GM12878 (cell line): ENCODE measurements around the gene PRR5L. TPM values are rescaled to one million over a fixed set of nuclear protein-coding genes. Genes with fewer than 3 reads are reported as not detected.

Source experiments
- ATAC-seq: fragments of 200-7000 bp; cut with Tn5 transposase; 3 replicates; pipeline ENCODE4 v1.9.1; 2020; ENCODE audit warnings: mild to moderate bottlenecking, moderate library complexity
- BruUV-seq: library from RNA; stranded (reverse); fragments of 400-500 nt; replicated peaks from 2 replicates; lab custom pipeline; 2021; lab: Mats Ljungman, UMichigan
- CTCF ChIA-PET: fragments of 300-600 bp; sonication (Branson Sonifier 250); formaldehyde crosslinking; extraction: SDS; loops from one replicate; lab custom pipeline; 2021; ENCODE audit warnings: inconsistent platforms; lab: Yijun Ruan, JAX
- POLR2A ChIA-PET: fragments of 350-600 bp; formaldehyde crosslinking; extraction: SDS; loops from one replicate; lab custom pipeline; 2021; ENCODE audit warnings: inconsistent platforms; lab: Charles Lee
- RAD21 ChIA-PET: fragments of 300-600 bp; sonication (Branson Sonifier 250); formaldehyde crosslinking; loops from one replicate; lab custom pipeline; 2023; ENCODE audit warnings: antibody characterized with exemption; ENCODE audit not compliant: unreplicated experiment; lab: Charles Lee
- SMC1A ChIA-PET: fragments of 300-600 bp; sonication (Branson Sonifier 250); formaldehyde crosslinking; loops from one replicate; lab custom pipeline; 2023; ENCODE audit not compliant: unreplicated experiment, uncharacterized antibody; lab: Charles Lee
- DNase-seq: peaks from one replicate; pipeline ENCODE4 v3.0.0-alpha.2; 2011; ENCODE audit warnings: low read depth, low spot score
- FAIRE-seq: peaks from 3 replicates; lab custom pipeline; 2011; peaks lifted over from hg19 to GRCh38; lab: Jason Lieb, UNC
- H2AFZ ChIP-seq: 2 replicates; pipeline ENCODE4 v1.6.0; 2011; ENCODE audit warnings: low read depth, low read length, control low read depth; ENCODE audit not compliant: control insufficient read depth
- H3K27ac ChIP-seq: 2 replicates; pipeline ENCODE4 v1.5.1; 2011; ENCODE audit warnings: control low read depth; ENCODE audit not compliant: control insufficient read depth, insufficient read depth
- H3K27me3 ChIP-seq, 2 experiments: replicated peaks in 1 of 2; 2 replicates each; pipeline versions ENCODE4 v1.6.0 to v1.6.1; 2011; ENCODE audit warnings: low read length in 1 of 2; ENCODE audit not compliant: control insufficient read depth in 2 of 2, insufficient read depth in 2 of 2
- H3K36me3 ChIP-seq, 2 experiments: 2 replicates each; pipeline ENCODE4 v1.5.1; 2011; ENCODE audit warnings: low read length in 1 of 2; ENCODE audit not compliant: control insufficient read depth in 2 of 2, insufficient read depth in 2 of 2
- H3K4me1 ChIP-seq: 2 replicates; pipeline ENCODE4 v1.6.1; 2011; ENCODE audit warnings: mild to moderate bottlenecking, low read length, moderate library complexity, mixed read lengths; ENCODE audit not compliant: control insufficient read depth, insufficient read depth
- H3K4me2 ChIP-seq: 2 replicates; pipeline ENCODE4 v1.6.0; 2011; ENCODE audit warnings: control low read depth; ENCODE audit not compliant: control insufficient read depth, insufficient read depth
- H3K4me3 ChIP-seq: fragments of 200-600 bp; sonication (generic); 2 replicates; pipeline ENCODE4 v1.5.1; 2016
- H3K79me2 ChIP-seq: 2 replicates; pipeline ENCODE4 v1.6.0; 2011; ENCODE audit warnings: low read length; ENCODE audit not compliant: control insufficient read depth, insufficient read depth
- H3K9ac ChIP-seq: 2 replicates; pipeline ENCODE4 v1.8.0; 2011; ENCODE audit warnings: low read length, control low read depth, mixed read lengths; ENCODE audit not compliant: control insufficient read depth, insufficient read depth
- H3K9me3 ChIP-seq: replicated peaks from 3 replicates; pipeline ENCODE4 v1.5.1; 2011; ENCODE audit warnings: mild to moderate bottlenecking, low read length; ENCODE audit not compliant: control insufficient read depth, insufficient read depth
- H4K20me1 ChIP-seq: 2 replicates; pipeline ENCODE4 v1.6.0; 2011; ENCODE audit not compliant: control insufficient read depth, insufficient read depth
- ATF7 ChIP-seq: fragments of 450-650 bp; IDR thresholded peaks from 2 replicates; pipeline ENCODE4 v1.6.1; 2016; ENCODE audit warnings: low read depth, mild to moderate bottlenecking
- BRCA1 ChIP-seq: IDR thresholded peaks from 2 replicates; pipeline ENCODE4 v1.6.1; 2011; ENCODE audit warnings: low read depth, low read length, improper control_type of control experiment
- CBX3 ChIP-seq: fragments of 200-600 bp; sonication (generic); IDR thresholded peaks from 2 replicates; pipeline ENCODE4 v1.6.1; 2016; ENCODE audit warnings: low read depth, borderline replicate concordance
- IKZF2 ChIP-seq, 2 experiments: fragments of 450-650 bp; IDR thresholded peaks; 2 replicates each; pipeline ENCODE4 v1.6.1; 2017; ENCODE audit warnings: mild to moderate bottlenecking in 2 of 2, moderate library complexity in 2 of 2
- JUND ChIP-seq: IDR thresholded peaks from 2 replicates; pipeline ENCODE4 v1.6.1; 2012; ENCODE audit warnings: low read depth, mild to moderate bottlenecking, low read length, improper control_type of control experiment, moderate library complexity
- KLF5 ChIP-seq: fragments of 450-650 bp; IDR thresholded peaks from 2 replicates; pipeline ENCODE4 v1.6.1; 2014; ENCODE audit warnings: mild to moderate bottlenecking; ENCODE audit not compliant: partially characterized antibody
- MTA3 ChIP-seq: IDR thresholded peaks from 2 replicates; pipeline ENCODE4 v1.6.1; 2012; ENCODE audit warnings: low read length, inconsistent platforms, borderline replicate concordance
- RAD21 ChIP-seq: IDR thresholded peaks from 2 replicates; pipeline ENCODE4 v1.6.1; 2011; ENCODE audit warnings: mild to moderate bottlenecking, low read depth, low read length, moderate library complexity; ENCODE audit not compliant: insufficient read depth
- SMC3 ChIP-seq: IDR thresholded peaks from 2 replicates; pipeline ENCODE4 v1.6.1; 2011; ENCODE audit warnings: low read length, improper control_type of control experiment, borderline replicate concordance
- YY1 ChIP-seq: IDR thresholded peaks from 2 replicates; pipeline ENCODE4 v1.6.1; 2011; ENCODE audit warnings: low read depth, mild to moderate bottlenecking, low read length
- WGBS: methylation state at CpG from one replicate; pipeline ENCODE4 v1.1.6; 2016; ENCODE audit warnings: low lambda C conversion rate; ENCODE audit not compliant: insufficient replicate concordance, insufficient coverage; ENCODE audit errors: missing lambda C conversion rate; 5-methylcytosine and 5-hydroxymethylcytosine counted together
- in situ Hi-C: fragments of 300-500 bp; cut with MboI; formaldehyde crosslinking; loops from 9 replicates; pipeline ENCODE4 v1.14.3; 2018; ENCODE audit warnings: mixed read lengths
- intact Hi-C: fragments of 100-400 bp; cut with micrococcal nuclease; formaldehyde crosslinking; loops from one replicate; pipeline ENCODE4 v1.14.2; 2022; ENCODE audit not compliant: unreplicated experiment
- polyA plus RNA-seq, 11 experiments: library from polyadenylated mRNA; depleted of rRNA in 4 of 11; unstranded in 6 of 11; stranded (reverse) in 5 of 11; fragments of >200 nt; fragmentation: Nextera tagmentation in 4 of 11; fragmentation: Illumina TruSeq in 1 of 11; extraction: Ambion mirVana in 4 of 11; extraction: Trizol in 1 of 11; gene quantifications; 1 replicate in 1 of 11; 2 replicates in 10 of 11; pipeline versions ENCODE4 v1.2.1 to v1.2.3, GENCODE V29; 2011 to 2016; ENCODE audit warnings: inconsistent platforms in 2 of 11, missing spikeins in 2 of 11, low read depth in 1 of 11
- total RNA-seq, 4 experiments: library from RNA; depleted of rRNA in 3 of 4; stranded (reverse); fragments of >200 nt in 3 of 4; fragmentation: Illumina TruSeq in 1 of 4; extraction: Trizol in 1 of 4; gene quantifications; 2 replicates each; pipeline versions ENCODE4 v1.2.1 to v1.2.3, GENCODE V29; 2013 to 2021
- TF ChIP-seq, protein P1 (sequence below): IDR thresholded peaks from 2 replicates; pipeline ENCODE4 v1.6.1; 2012; ENCODE audit warnings: low read length, inconsistent platforms
- TF ChIP-seq, protein P2 (sequence below): IDR thresholded peaks from 2 replicates; pipeline ENCODE4 v1.6.1; 2011; ENCODE audit warnings: low read depth, low read length, improper control_type of control experiment, borderline replicate concordance
- TF ChIP-seq, protein P3 (sequence below): IDR thresholded peaks from 2 replicates; pipeline ENCODE4 v1.6.1; 2011; ENCODE audit warnings: mild to moderate bottlenecking, low read depth, low read length, moderate library complexity; ENCODE audit not compliant: insufficient replicate concordance
- TF ChIP-seq, protein P4 (sequence below), 3 experiments: IDR thresholded peaks in 2 of 3; conservative IDR thresholded peaks in 1 of 3; 2 replicates each; pipeline ENCODE4 v1.5.1; 2011; ENCODE audit warnings: low read depth in 3 of 3, low read length in 3 of 3, mild to moderate bottlenecking in 3 of 3, control low read depth in 2 of 3, moderate library complexity in 2 of 3, inconsistent platforms in 1 of 3, mixed read lengths in 1 of 3; ENCODE audit not compliant: control insufficient read depth in 2 of 3, insufficient read depth in 1 of 3; ENCODE audit errors: extremely low read depth in 1 of 3

The PRR5L gene
- total and polyA plus RNA-seq, 10 of the 15 experiments (the other 5 are each of a cell fraction or from before 2014, with no cell fraction given), result 0.11 to 4.2 (median 0.67) TPM; not detected in 1

DNA sequence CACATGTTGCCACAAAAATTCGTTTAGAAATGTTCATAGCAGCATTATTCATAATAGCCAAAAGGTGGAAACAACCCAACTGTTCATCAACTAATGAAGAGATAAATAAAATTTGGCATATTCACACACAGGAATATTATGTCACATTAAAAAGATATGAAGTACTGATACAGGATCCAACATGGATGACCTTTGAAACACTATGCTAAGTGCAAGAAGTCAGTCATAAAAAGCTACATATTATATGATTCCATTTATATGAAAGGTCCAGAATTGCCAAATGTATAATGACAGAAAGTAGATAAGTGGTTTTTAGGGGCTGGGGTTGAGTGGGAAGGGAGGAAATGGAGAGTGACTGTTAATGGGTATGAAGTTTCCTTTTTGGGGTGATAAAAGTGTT lies 9.0 kb downstream of the PRR5L start (continued):
- TF ChIP-seq, protein P1, sequence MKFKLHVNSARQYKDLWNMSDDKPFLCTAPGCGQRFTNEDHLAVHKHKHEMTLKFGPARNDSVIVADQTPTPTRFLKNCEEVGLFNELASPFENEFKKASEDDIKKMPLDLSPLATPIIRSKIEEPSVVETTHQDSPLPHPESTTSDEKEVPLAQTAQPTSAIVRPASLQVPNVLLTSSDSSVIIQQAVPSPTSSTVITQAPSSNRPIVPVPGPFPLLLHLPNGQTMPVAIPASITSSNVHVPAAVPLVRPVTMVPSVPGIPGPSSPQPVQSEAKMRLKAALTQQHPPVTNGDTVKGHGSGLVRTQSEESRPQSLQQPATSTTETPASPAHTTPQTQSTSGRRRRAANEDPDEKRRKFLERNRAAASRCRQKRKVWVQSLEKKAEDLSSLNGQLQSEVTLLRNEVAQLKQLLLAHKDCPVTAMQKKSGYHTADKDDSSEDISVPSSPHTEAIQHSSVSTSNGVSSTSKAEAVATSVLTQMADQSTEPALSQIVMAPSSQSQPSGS, result no peak
- TF ChIP-seq, protein P2, sequence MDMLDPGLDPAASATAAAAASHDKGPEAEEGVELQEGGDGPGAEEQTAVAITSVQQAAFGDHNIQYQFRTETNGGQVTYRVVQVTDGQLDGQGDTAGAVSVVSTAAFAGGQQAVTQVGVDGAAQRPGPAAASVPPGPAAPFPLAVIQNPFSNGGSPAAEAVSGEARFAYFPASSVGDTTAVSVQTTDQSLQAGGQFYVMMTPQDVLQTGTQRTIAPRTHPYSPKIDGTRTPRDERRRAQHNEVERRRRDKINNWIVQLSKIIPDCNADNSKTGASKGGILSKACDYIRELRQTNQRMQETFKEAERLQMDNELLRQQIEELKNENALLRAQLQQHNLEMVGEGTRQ, result no peak
- no peak for TF ChIP-seq MTA3
- no peak for TF ChIP-seq JUND

DNA sequence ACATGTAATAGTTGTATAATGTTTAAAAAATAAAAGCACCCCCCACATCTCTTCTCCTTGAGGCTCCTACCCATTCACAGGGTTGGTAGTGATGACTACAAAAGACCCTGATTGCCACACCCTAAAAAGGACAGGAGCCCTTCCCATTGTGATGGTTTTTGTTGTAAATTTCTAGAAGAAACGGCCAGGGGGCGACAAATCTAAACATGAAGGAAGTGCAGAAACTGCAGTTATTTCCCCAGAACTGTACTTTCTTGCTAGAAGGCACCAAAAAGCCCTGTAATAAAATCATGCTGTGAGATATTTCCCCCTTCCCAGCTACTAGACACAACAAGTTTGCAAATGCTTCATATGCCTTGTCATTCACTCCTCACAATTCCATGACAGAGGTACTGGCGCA lies 10.8 kb downstream of the PRR5L start:
- ChIA-PET RAD21 (interaction anchor here (0.6 to 1.3 kb wide), 5 partner anchors 14 to 186 kb away, joined by 3 to 29 read pairs (median 4); no protein-coding TSS in a partner anchor), CTCF (interaction anchor here (0.7 to 1.3 kb wide), 17 partner anchors 10 to 202 kb away, joined by 3 to 35 read pairs (median 4); no protein-coding TSS in a partner anchor), POLR2A (interaction anchor here (0.7 kb wide), 1 partner anchor 172 kb away, joined by 3 read pairs; no protein-coding TSS in a partner anchor), SMC1A (interaction anchor here (0.7 to 3.3 kb wide), 11 partner anchors 10 to 191 kb away, joined by 3 to 44 read pairs (median 4); no protein-coding TSS in a partner anchor)
- BruUV-seq, result no TSS peak
- peak; percentile 79 for ATAC-seq
- Histone ChIP-seq H3K9ac (no peak overlapping the region), H4K20me1 (no peaks in the 10 kb centered on the region), H3K27ac (no peak overlapping the region), H3K4me2 (no peak overlapping the region), H3K36me3 (no peaks in the 10 kb centered on the region), H3K27me3 (no peaks in the 10 kb centered on the region; a peak in 1 of 4 replicates), H3K4me3 (no peak overlapping the region), H3K9me3 (no peaks in the 10 kb centered on the region), H3K79me2 (no peaks in the 10 kb centered on the region), H2AFZ (no peak overlapping the region), H3K4me1 (no peaks in the 10 kb centered on the region)
- intact Hi-C loops, result loop anchor here (1.0 kb wide), 2 partner anchors 171 to 185 kb away; no protein-coding TSS in a partner anchor
- TF ChIP-seq YY1 (0 out of 2 replicates have a peak, but pooled peaks have one; percentile 25), BRCA1 (no peak), CBX3 (no peak), KLF5 (no peak), RAD21 (peak; percentile 83), SMC3 (peak; percentile 87; the same call in 1 of the 2 replicates), IKZF2 (IDR thresholded peaks at IDR 0.05) (no peak), ATF7 (no peak)
- TF ChIP-seq, protein P3, sequence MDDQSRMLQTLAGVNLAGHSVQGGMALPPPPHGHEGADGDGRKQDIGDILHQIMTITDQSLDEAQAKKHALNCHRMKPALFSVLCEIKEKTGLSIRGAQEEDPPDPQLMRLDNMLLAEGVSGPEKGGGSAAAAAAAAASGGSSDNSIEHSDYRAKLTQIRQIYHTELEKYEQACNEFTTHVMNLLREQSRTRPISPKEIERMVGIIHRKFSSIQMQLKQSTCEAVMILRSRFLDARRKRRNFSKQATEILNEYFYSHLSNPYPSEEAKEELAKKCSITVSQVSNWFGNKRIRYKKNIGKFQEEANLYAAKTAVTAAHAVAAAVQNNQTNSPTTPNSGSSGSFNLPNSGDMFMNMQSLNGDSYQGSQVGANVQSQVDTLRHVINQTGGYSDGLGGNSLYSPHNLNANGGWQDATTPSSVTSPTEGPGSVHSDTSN, result no peak
- TF ChIP-seq, protein P4, sequence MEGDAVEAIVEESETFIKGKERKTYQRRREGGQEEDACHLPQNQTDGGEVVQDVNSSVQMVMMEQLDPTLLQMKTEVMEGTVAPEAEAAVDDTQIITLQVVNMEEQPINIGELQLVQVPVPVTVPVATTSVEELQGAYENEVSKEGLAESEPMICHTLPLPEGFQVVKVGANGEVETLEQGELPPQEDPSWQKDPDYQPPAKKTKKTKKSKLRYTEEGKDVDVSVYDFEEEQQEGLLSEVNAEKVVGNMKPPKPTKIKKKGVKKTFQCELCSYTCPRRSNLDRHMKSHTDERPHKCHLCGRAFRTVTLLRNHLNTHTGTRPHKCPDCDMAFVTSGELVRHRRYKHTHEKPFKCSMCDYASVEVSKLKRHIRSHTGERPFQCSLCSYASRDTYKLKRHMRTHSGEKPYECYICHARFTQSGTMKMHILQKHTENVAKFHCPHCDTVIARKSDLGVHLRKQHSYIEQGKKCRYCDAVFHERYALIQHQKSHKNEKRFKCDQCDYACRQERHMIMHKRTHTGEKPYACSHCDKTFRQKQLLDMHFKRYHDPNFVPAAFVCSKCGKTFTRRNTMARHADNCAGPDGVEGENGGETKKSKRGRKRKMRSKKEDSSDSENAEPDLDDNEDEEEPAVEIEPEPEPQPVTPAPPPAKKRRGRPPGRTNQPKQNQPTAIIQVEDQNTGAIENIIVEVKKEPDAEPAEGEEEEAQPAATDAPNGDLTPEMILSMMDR (IDR thresholded peaks at IDR 0.05 in 2 of 3, conservative IDR thresholded peaks at IDR 0.05 in 1 of 3; ENCODE audit: control insufficient read depth in 2 of 3, extremely low read depth in 1 of 3, insufficient read depth in 1 of 3, low read depth in 3 of 3, low read length in 3 of 3), result peak; percentile 46 to 62 (median 50); a peak in 5 of 6 replicates
- no peak for FAIRE-seq
- 33% methylated on average over 3 of the region's 3 CpGs for WGBS
- DNase-seq, result no peak
- in situ Hi-C loops, result loop anchor here (10.0 kb wide), 1 partner anchor 168 kb away; no protein-coding TSS in a partner anchor
